GM18498 (cell line): ENCODE results near the gene GNA15.
"Not testable (repeated sequence)": the region's sequence is repeated elsewhere in the genome, so short reads cannot be mapped to it uniquely, and the experiment has no call there.

ENCODE experiments used
- ATAC-seq: cut with Tn5 transposase; IDR thresholded peaks from one replicate; pipeline ENCODE4 v1.9.1; 2021; ENCODE audit warnings: mild to moderate bottlenecking, moderate library complexity; ENCODE audit not compliant: unreplicated experiment

The GNA15 gene

GRCh38 chr19:3189702-3190469 lies 54.1 kb downstream of the GNA15 start:
- ATAC-seq = no peak

DNA sequence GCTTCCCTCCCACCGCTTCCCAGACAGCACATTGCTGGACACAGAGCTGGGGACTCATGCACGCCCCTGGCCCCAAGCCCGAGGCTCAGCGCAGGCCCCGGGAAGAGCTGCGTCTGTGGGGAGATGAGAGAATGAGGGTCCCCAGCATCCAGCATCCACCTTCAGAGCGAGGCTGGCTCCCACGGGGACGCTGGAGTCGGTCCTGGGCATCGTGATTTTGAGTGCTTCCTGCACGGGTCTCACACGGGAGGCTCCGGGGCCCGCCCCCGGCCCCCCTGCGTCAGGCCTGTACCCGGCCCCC lies 54.6 kb downstream of the GNA15 start:
- no peak for ATAC-seq

GRCh38 chr19:3190921-3191805 lies 55.3 kb downstream of the GNA15 start:
- ATAC-seq = no peak

DNA sequence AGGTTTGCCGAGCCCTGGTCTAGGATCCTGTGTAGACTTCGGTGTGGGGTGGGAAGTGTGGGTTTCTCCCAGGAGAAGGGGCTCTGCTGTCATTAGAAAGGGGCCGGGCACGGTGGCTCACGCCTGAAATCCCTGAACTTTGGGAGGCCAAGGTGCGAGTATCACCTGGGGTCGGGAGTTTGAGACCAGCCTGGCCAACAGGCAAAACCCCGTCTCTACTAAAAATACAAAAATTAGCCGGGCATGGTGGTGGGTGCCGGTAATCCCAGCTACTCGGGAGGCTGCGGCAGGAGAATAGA lies 55.9 kb downstream of the GNA15 start:
- not testable (repeated sequence) for ATAC-seq

- no peak for ATAC-seq
Observed at GRCh38 chr19:3192228-3192635, 56.4 kb downstream of the GNA15 start.

- no peak for ATAC-seq
Observed at GRCh38 chr19:3192684-3193083, 56.9 kb downstream of the GNA15 start.

- no peak for ATAC-seq
Observed at GRCh38 chr19:3193256-3194105, 57.6 kb downstream of the GNA15 start.

DNA sequence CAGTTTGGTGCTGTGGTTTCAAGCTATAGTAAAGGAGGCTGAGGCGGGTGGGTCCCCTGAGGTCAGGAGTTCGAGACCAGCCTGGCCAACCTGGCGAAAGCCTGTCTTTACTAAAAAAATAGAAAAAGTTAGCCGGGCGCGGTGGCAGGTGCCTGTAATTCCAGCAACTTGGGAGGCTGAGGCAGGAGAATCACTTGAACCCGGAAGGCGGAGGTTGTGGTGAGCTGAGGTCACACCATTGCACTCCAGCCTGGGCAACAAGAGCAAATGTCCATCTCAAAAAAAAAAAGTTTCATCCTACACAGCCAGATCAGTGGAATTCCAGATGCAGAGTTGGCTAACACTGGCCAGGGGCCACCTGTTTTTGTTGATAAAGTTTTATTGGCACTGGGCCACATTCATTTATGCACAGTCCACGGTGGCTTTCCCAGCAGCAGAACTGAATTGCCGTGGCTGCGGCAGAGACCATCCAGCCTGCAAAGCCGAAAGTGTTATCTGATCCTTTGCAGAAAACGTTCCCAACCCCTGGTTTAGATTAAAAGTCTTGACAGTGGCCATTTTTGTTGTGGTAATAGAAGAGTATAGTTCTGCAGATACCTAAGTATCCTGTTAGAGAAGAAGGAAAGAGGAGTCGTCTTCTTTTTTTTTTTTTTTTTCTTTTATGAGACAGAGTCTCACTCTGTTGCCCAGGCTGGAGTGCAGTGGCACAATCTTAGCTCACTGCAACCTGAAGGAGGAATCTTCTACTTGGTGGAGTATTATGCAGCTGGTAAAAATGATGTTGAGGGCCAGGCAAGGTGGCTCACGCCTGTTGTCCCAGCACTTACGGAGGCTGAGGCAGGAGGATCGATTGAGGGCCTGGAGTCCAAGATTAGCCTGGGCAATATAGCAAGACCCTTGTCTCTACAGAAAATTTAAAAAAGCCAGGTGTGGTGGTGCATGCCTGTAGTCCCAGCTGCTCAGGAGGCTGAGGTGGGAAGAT lies 58.6 kb downstream of the GNA15 start:
- ATAC-seq = no peak

GRCh38 chr19:3196064-3196932 lies 60.5 kb downstream of the GNA15 start:
- ATAC-seq = no peak

GRCh38 chr19:3196933-3197205 lies 61.0 kb downstream of the GNA15 start:
- no peak for ATAC-seq

- no peak for ATAC-seq
Observed at GRCh38 chr19:3198901-3199700, 63.3 kb downstream of the GNA15 start.

DNA sequence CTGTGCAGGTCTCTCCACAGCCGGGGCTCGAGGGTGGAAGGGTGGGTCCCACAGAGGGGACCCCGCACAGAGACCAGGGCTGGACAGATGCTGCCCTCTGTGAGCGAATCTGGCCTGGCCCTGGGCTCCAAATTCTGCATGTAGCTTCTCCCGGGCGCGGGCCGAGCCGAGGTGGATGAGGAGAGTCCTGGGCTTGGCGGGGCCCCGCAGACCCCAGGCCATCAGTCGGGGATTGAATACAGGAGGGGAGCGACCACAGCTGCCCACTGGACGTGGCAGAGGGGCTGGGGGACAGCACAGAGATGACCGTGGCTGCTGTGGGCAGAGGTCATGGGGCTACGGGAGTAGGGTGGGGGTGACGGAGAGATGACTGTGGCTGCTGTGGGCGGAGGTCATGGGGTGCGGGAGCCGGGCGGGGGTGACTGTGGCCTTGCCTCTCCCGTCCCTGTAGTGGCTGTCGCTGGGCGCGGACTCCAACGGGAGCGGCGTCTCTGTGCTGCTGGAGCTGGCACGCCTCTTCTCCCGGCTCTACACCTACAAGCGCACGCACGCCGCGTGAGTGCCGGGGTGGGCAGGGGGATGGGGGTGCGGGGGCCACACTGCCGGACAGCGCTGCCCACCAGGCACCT lies 65.4 kb downstream of the GNA15 start:
- ATAC-seq = no peak

DNA sequence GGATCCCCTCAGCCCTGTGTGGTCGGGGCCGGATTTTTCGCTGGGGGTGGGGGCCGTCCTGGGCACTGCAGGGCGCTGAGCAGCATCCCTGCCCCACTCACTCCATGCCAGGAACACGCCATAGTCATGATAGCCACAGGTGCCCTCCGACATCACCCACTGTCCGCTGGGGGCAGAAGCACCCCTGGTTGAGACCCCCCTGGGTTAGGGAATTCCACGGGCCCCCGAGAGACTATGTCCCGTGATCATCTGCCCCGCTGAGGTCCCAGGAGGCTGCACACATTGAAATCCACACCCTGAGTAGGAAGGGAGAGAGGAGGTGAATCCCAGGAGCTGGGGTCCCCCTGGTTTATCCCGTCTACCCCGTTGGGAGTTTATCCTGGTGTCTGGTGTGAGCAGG lies 66.1 kb downstream of the GNA15 start:
- ATAC-seq = no peak

GRCh38 chr19:3202346-3202745 lies 66.5 kb downstream of the GNA15 start:
- no peak for ATAC-seq

DNA sequence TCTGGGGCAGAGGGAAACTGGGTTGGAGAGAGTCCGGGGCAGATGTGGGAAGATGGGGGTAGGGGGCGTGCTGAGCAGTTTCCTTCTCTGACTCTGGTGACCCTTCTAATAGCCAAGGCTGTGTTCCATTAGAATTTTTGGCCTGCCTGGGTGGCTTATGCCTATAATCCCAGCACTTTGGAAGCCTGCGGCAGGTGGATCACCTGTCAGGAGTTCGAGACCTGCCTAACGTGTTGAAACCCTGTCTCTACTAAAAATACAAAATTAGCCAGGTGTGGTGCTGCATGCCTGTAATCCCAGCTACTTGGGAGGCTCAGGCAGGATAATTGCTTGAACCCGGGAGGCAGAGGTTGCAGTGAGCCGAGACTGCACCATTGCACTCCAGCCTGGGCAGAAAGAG lies 67.1 kb downstream of the GNA15 start:
- not testable (repeated sequence) for ATAC-seq

DNA sequence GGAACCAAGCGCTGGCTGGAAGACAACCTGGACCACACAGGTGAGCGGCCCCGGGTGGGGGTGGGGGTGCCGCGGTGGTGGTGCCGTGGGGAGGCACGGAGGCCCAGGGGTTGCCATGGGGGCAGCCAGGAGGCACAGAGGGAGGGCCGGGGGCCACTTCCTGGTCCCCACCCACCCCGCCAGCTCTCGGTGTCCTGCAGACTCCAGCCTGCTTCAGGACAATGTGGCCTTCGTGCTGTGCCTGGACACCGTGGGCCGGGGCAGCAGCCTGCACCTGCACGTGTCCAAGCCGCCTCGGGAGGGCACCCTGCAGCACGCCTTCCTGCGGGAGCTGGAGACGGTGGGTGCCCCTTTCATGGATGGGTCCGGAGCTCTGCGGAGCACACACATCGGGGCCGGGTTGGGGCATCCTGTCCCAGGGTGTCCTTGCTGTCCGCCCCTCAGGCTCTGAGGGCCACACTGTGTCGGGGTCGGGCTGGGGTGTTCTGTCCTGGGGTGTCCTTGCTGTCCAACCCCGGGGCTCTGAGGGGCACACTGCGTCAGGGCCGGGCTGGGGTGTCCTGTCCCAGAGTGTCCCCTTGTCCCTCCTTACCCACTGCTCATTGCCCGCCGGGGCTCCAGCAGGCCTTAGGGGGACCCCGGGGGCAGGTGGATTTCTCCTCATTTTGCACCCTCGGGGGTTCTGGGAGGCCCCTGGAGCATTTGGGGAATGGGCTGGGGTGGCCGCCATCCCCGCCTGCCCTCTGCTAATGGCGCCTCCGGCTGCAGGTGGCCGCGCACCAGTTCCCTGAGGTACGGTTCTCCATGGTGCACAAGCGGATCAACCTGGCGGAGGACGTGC lies 68.2 kb downstream of the GNA15 start:
- no peak for ATAC-seq

- no peak for ATAC-seq
Observed at GRCh38 chr19:3204646-3205275, 68.9 kb downstream of the GNA15 start.
